ENCODE results near the gene FSTL4.
A peak's percentile ranks its signal among the peaks of the same experiment; 100 is the strongest.

Gene FSTL4

DNA sequence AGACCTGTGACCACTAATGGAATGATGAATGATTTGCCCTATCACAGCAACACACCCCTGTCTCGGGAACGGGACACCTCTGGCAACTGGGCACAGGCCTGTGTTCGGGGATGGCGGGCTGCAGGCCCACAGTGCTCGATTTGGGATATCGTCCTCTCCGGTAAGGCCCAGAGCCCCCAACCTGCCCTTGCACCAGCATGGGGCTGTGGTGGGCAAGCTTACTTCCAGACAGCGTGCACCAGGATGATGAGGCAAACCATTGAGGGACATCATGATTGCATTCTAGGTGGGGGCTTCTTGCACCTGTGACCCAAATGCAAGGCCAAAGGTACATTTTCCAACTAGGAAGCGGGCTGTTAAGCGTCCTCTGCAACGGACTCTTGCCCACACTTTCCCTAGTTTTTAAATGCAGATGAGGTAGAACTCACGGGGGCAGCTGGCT lies 275.4 kb downstream of the FSTL4 start:
- DNase-seq = no peak

DNA sequence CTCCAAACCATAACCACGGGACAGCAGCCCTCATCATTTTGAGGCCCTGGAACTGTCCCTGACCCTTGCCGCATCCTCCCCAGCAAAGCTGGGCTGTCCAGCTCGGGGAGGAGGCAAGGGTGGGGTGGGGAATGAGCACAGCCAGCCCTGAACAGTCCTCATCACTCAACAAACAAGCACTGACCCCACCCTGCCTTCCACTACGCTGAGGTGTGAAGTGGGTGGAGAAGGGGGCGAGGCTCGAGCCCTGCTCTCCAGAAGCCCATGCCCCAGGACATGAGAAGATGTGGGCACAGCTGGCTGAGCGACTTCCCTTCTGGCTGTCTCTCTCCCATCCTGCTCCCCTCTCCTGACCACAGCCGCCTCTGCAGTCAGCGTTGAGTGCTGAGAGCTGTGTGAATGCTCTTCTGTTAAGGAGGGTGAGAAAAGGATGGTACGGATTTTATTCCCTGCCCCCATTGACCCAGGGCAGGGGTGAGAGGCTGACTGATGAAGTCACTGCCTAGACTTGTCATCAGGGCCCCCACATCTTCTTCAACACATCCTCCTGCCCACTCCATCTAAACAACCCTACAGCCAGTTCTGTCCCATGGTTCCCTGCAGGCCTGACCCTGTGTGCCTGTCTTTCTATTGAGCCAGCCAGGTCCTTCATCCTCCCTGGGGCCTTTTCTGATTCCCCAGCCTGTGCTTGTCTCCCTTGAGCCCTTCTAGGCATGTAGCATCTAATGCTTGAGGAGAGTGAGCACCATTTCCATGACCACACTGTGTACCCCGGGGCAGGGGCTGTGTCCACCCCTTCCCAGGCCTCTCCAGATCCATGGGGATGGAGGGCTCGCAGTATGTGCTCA lies 276.0 kb downstream of the FSTL4 start:
- DNase-seq = no peak

- DNase-seq = no peak
Measured at GRCh38 chr5:133334796-133335639, 277.3 kb downstream of the FSTL4 start.

- DNase-seq = no peak
Measured at GRCh38 chr5:133333326-133334150, 278.8 kb downstream of the FSTL4 start.

- peak in 1 of 5 donors; percentile 39 for DNase-seq
Measured at GRCh38 chr5:133332439-133333024, 279.8 kb downstream of the FSTL4 start.

- peak in 1 of 5 donors; percentile 40 for DNase-seq
Measured at GRCh38 chr5:133331941-133332340, 280.4 kb downstream of the FSTL4 start.

DNA sequence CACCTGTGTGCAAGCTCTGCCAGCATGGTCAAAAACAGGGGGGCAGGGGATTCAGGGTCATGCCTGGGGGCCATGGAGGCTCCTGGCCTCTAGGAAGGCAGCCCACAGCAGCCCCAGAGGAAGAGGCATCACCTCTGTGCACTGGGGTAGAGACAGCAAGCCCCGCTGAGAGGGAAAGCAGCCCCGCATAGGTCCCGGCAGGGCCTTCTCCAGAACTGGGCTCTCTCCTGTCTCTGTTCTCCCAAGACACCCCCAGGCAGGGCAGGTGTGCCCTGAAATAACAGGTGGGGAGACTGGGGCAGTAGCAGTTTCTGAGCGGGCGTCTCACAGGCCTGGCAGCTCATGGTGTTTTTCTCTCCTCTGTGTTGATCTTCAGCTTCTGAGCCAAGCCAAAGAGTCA lies 281.4 kb downstream of the FSTL4 start:
- DNase-seq = no peak

GRCh38 chr5:133328800-133329199 lies 283.5 kb downstream of the FSTL4 start:
- no peak for DNase-seq

DNA sequence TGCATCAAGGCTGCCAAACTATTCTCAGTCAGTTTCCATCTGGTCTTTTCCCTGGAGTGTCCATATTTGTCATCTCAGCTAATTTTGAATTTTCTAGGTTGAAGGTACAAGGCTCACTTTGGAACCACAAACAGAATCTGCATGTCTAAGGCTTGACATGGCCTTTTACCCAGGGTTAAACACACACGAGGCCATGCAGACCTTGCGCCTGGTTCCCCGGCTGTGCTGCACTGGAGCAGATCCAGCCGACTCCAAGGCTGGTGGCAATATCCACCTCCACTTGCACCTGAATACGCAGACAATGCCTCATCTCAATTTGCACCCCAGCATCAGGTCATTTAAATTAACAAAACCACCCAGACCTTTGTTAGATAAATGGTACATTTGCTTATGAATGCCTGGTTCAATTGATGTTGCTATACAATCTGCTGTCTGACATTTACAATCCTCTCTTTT lies 284.4 kb downstream of the FSTL4 start:
- no peak for DNase-seq

DNA sequence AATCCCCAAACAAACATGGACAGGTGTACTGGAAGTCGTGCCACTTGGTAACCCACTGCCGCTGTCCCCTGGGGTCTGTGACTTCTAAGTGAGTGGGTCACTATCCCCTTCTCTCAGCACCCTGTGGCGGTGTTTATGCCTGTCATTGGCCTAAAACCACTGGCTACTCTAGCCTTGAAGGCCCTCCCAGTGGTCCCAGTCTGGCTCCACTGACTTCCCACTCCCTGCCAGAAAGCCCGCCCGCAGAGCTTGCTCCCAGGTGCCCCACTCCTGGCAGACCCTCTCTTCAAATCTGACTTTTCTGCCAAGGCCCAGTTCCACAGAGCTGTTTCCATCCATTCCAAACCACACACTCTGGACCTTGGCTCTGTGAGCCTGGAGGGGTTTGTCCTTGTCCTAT lies 286.0 kb downstream of the FSTL4 start:
- DNase-seq = no peak

DNA sequence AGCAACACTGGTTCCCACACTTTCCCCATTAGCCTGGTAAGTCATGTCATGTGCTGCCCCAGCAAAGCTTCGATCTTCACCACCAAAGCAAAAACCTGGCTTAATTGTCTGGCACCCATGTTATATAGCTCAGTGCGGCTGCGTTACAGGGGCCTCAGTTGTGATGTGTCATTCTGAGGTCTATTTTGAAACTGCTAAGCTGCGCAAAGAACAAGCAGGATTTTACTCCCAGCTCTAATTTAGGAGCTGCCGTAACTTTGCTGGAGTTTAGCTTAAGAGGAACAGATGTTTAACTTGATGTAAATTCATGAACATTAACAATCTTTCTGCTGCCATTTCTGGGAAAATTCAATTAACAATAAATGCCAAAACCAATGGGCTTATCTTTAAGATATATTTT lies 286.5 kb downstream of the FSTL4 start:
- no peak for DNase-seq

DNA sequence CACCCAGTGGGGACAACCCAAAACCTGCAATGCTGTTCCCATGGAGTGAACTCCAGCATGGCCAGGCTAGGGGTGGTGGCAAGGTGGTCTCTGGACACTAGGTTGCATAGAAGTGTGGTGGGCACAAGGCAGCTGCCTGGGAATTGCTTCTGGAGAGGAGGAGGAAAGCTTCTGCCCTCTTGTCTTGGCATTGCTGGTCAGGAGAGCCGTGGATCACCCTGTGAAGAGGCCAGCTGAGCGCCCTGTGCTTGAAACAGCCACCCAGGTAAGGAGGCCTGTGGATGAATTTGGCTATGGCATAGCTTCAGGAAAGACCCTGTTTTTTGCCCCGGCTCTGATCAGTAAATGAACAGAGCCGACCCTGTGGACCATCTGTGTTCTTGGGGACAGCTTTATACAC lies 287.4 kb downstream of the FSTL4 start:
- no peak for DNase-seq

DNA sequence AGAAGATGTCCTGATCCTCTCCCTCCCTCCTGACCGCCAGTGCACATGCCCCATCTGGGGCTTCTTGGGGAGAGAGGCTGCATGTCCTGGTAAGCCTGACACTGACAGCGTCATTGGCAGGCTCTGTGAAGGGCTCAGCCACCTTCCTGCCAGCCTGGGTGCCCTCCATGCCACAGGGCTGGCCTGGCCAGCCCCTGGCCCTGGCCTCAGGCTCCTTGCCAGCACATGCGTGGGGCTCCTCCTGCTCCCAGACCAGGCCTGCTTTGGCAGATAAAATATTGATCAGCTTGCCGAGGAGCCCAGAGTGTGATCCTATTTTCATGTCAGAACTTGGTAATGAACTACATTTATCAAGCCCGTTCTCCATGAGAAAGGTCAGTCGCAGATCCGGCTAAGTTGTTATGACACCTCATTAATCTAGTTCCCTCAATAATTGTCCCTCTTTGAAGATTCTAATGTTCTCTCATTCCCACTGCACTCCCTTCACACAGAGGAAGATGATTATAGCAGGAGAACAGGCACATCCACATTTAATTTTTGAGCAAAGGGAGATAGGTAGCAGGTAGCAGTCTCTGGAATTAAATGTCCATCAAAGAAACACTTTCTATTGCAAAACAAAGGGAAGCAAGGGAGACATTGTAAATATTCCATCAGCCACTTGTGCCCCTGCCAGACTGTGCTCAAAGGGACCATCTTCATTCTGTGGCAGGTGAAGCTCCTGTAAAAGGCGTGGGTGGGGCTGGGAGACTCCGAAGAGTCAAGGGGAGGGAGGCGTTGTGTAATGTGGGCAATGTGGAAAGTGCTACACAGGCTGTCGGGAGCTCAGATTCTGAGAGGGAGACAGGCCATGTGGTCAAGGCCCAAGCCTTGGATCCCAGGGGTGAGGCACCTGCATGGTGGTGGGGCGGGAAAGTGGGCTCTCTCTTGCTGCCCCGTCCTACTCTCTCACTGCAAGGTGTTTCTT lies 288.6 kb downstream of the FSTL4 start:
- no peak for DNase-seq

DNA sequence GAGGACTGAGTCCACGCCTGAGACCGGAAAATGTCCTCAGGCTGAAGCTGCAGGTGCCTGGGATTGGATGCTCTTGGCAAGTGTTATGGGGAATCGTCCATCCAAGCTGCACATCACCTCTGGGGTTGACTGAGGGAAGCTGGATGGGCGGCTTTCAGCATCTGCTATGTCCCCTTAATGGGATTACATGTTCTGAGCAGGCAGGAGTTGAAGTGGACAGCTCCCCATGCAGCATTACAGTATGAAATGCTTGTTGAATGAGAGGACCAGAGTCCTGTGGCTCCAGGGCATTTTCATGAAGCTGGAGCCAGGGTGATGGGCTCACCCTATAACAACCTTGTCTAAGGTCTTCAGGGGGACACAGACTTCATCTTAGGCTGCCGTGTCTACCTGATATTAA lies 289.6 kb downstream of the FSTL4 start:
- DNase-seq = no peak

- DNase-seq = peak in 1 of 5 donors; percentile 37
Measured at GRCh38 chr5:133321833-133322420, 290.4 kb downstream of the FSTL4 start.

GRCh38 chr5:133321286-133321832 lies 291.0 kb downstream of the FSTL4 start:
- no peak for DNase-seq

DNA sequence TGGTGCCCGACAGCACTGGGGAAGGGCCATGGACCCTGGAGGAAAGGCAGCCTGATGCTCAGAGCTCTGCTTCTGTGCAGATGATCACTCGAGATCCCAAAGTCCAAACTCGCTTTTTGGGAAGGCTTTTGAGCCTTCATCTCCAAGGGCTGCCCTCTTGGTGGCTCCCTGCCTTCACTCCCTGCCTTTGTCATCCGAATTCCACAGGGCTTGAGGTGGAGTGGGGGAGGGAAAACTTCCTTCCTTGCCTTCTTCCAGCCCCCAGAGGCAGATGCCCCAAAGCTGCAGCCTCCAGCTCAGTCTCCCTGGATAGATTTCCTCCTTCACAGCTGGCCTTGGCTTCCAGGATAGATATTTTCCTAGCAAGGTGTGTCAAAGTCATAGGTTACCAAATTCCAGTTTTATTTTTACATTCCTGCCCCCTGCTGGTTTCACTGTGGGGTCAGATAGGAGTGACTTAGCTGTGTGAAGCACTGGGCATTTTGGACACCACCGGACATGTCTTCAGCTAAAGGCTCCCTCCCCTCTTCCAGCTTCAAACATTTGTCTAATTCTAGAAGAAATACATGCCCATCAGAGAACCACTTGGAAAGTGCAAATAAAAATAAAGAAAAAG lies 292.3 kb downstream of the FSTL4 start:
- DNase-seq = no peak

GRCh38 chr5:133319244-133319643 lies 293.1 kb downstream of the FSTL4 start:
- DNase-seq = no peak

DNA sequence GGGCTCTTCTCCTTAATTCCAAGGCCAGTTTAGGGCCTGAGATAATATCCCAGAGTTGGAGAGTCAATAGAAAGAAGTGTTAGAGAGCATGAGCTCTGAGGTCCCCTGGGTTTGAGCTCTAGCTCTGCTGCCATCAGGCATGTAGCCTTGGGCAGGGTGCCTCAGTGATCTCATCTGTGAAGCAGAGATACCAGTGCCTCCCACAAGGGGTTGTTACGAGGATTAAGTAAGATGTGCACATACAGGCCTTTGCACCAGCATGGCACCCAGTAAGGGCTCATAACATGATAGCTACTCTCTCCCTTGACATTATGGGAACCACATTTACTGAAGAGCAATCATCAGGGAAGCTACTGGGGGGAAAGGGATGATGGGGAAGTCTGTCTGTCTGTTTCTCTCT lies 294.8 kb downstream of the FSTL4 start:
- DNase-seq = no peak

Data from T-helper 1 cell (primary cell).